Measurements from ENCODE around the gene GDPD5. TPM values are rescaled to one million over a fixed set of nuclear protein-coding genes. Genes with fewer than 3 reads are reported as not detected.
A peak's percentile ranks its signal among the peaks of the same experiment; 100 is the strongest.

The GDPD5 gene
- total RNA-seq, 2 experiments from 2014 or later = 26.5 to 32.0 TPM

DNA sequence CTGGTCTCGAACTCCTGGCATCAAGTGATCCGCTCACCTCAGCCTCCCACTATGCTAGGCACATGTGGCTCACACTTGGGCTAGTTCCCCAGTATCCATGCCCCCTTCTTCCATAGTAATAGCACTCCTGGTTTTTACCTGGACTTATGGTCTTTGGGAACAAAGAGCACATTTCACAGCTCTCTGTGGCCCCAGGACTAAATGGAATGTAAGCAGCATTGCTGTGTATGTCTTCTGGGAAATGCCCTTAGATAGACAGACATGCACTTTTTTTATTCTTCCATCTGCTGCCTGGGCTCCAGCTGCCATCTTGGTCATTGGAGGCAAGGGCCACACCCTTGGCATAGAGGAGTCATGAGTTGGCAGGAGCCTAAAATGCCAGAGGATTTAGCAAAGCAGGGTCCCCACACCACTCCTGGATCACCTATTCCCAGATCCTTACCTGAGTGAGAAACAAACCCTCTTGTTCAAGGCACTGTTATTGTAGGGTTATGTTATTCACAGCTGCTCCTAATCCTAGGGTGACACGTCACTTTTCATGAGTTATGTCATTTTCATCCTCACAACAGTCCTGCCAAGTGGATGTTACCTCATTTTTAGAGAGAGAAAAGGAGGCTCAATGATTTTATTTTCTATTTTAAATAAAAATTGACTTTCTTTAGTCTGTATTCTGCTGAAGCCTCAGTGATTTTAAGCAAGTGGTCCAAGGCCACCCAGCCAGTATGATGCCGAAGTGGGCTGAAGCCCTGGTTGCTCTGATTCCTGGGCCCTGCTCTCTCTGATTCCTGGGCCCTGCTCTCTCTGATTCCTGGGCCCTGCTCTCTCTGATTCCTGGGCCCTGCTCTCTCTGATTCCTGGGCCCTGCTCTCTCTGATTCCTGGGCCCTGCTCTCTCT, 15.7 kb upstream of the GDPD5 start:
- POLR2A ChIA-PET = no interaction called here
- Mint-ChIP-seq H3K27me3 (peaks cover 1% of the 10 kb centered on the region), H3K9me3 (no peaks in the 10 kb centered on the region), H3K4me1 (ENCODE audit: low read depth) (peaks cover 22% of the 10 kb centered on the region), H3K27ac (no peak overlapping the region), H3K4me3 (no peak overlapping the region), H3K36me3 (no peaks in the 10 kb centered on the region)
- CTCF ChIA-PET = no interaction called here
- no peak for DNase-seq
- intact Hi-C loops (cut with micrococcal nuclease) = no loop called here

GRCh38 chr11:75539459-75540334, 14.0 kb upstream of the GDPD5 start:
- ChIA-PET POLR2A (no interaction called here), CTCF (interaction anchor here (1.9 kb wide), 1 partner anchor 95 kb away, joined by 7 read pairs; no protein-coding TSS in a partner anchor)
- no peak overlapping the region for H3K4me3 Mint-ChIP-seq
- intact Hi-C loops (cut with micrococcal nuclease) = no loop called here
- H3K9me3 Mint-ChIP-seq = no peaks in the 10 kb centered on the region
- no peaks in the 10 kb centered on the region for H3K36me3 Mint-ChIP-seq
- no peak overlapping the region for H3K27ac Mint-ChIP-seq
- H3K27me3 Mint-ChIP-seq = peaks cover 1% of the 10 kb centered on the region
- H3K4me1 Mint-ChIP-seq (ENCODE audit: low read depth) = peaks cover 28% of the 10 kb centered on the region
- no peak for DNase-seq

DNA sequence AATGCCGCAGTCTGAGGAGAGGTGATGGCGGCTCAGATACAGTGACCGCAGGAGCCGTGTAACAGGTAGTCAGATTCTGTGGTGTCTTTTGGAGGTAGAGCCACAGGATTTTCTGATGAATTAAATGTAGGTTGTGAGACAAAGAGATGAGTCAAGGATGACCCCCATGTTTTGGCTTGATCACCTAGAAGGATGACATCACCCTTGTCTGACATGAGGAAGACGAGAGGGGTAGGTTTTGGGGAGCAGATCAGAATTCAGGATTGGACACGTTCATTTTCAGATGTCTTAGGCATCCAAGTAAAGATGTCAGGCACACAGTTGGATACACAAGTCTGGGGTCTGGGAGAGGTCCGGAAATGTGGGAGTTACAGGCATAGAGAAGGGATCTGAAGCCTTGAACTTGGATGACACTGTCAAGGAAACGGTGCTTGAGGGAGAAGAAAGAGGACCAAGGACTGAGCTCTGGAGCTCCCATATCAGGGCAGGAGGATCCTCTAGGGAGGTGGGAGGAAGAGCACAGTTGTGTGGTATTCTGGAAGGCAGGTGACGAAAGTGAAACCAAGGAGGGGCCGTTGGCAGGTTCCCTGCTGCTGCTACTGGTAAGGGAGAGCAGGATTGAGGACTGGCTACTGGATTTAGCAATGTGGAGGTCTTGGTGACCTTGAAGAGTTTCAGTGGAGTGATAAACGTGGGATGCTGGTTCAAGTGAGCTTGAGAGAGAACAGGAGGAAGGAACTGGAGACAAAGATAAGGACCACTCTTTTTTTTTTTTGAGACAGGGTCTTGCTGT, 12.6 kb upstream of the GDPD5 start:
- Mint-ChIP-seq H3K4me3 (no peak overlapping the region), H3K4me1 (ENCODE audit: low read depth) (peaks cover 37% of the 10 kb centered on the region), H3K27ac (peak overlapping the region; percentile 3), H3K36me3 (no peaks in the 10 kb centered on the region), H3K9me3 (no peaks in the 10 kb centered on the region), H3K27me3 (peaks cover 1% of the 10 kb centered on the region)
- CTCF ChIA-PET = interaction anchor here (0.6 to 2.5 kb wide), 3 partner anchors 93 to 259 kb away, joined by 4 to 13 read pairs (median 7); no protein-coding TSS in a partner anchor
- no peak for DNase-seq
- POLR2A ChIA-PET = no interaction called here
- intact Hi-C loops (cut with micrococcal nuclease) = no loop called here

DNA sequence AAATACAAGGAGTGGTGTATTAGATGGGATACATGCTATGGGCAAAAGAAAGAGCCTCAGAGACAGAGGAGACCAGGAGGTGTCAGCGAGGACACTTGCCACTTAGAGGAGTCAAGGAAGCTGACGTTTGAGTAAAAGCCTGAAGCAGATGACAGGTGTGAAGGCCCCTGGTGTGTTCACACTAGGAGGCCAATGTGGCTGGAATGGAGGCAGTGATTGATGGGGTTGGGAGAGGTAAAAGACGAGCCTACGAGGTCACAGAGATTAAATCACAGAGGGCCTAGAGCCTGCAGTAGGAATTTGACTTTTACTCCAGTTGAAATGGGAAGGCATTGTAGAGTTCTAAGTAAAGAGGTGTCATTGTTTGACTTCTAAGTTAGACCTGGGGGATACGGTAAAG, 12.0 kb upstream of the GDPD5 start:
- ChIA-PET CTCF (interaction anchor here (1.2 to 2.5 kb wide), 6 partner anchors 17 to 258 kb away, joined by 3 to 13 read pairs (median 6); no protein-coding TSS in a partner anchor), POLR2A (interaction anchor here (1.2 kb wide), 1 partner anchor 13 kb away, joined by 3 read pairs; the partner anchor contains the start of gene GDPD5)
- H3K4me1 Mint-ChIP-seq (ENCODE audit: low read depth) = peaks cover 37% of the 10 kb centered on the region
- peaks cover 1% of the 10 kb centered on the region for H3K27me3 Mint-ChIP-seq
- no peaks in the 10 kb centered on the region for H3K9me3 Mint-ChIP-seq
- DNase-seq = no peak
- H3K4me3 Mint-ChIP-seq = no peak overlapping the region
- no peaks in the 10 kb centered on the region for H3K36me3 Mint-ChIP-seq
- intact Hi-C loops (cut with micrococcal nuclease) = no loop called here
- H3K27ac Mint-ChIP-seq = no peak overlapping the region

DNA sequence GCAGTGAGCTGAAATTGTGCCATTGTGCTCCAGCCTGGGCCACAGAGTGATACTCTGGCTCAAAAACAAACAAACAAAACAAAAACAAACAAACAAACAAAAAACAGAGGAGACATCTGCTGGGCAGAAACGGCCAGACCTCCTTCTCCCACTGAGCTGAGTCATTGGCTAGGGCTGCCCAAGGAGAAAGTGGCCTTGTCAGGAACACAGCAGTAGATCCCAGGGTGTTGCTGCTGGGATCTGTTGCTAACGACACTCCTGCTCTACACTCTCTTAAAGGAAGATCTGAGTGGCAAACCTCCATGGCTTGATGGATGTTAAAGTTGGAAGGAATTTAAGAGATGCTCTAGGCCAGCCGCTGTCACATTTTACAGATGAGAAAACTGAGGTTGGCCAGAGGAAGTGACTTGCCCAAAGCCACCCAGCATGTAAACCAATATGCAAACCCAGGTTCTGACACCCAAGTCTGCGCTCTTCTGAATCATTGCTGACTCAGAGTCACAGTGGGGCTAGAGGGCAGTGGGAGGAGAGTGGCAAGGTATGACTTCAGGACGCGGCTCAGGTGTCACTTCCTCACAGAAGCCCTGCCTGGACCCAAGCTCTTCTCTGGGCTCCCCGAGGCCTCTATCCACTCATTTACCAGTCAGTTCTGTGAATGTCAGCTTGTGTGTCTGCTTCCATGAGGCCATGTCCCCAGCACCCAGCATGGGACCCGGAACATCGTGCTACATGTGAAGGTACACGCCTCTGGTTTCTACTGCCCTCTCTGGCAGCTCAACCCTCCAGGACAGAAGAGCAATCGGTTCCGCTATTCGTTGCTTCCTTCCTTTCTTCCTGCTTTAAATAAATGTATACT, 11.3 kb upstream of the GDPD5 start:
- Mint-ChIP-seq H3K27ac (peak overlapping the region; percentile 1), H3K9me3 (no peaks in the 10 kb centered on the region), H3K4me1 (ENCODE audit: low read depth) (peaks cover 42% of the 10 kb centered on the region), H3K36me3 (no peaks in the 10 kb centered on the region), H3K27me3 (peaks cover 1% of the 10 kb centered on the region), H3K4me3 (no peak overlapping the region)
- CTCF ChIA-PET = interaction anchor here (1.2 to 2.5 kb wide), 5 partner anchors 16 to 257 kb away, joined by 3 to 13 read pairs (median 4); no protein-coding TSS in a partner anchor
- intact Hi-C loops (cut with micrococcal nuclease) = no loop called here
- DNase-seq = peak; percentile 81
- POLR2A ChIA-PET = interaction anchor here (0.7 to 1.2 kb wide), 2 partner anchors 12 to 29 kb away, joined by 3 read pairs; partner anchors contain the start of gene GDPD5

DNA sequence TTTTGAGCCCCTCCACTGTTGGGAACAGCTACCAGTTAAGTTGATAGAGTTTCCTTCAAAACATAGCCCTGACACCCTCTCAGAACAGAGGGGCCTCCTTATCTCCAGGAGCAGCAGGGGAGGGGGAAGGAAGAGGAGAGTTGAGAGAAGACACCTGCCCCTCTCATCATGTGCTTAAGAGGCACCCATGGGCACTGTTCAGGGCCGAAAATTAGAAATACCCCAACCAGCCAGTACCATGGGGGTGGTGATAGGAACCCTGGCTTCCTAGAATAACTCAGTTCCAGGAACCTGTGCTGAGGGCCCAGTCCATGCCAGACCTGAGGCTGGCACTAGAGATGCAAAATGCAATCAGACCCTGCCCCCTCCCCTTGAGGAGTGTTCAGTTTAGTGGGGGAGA, 9.3 kb upstream of the GDPD5 start:
- intact Hi-C loops (cut with micrococcal nuclease) = no loop called here
- Mint-ChIP-seq H3K27me3 (peaks cover 1% of the 10 kb centered on the region), H3K27ac (no peak overlapping the region), H3K4me1 (ENCODE audit: low read depth) (peaks cover 49% of the 10 kb centered on the region), H3K9me3 (no peaks in the 10 kb centered on the region), H3K4me3 (no peak overlapping the region), H3K36me3 (no peaks in the 10 kb centered on the region)
- POLR2A ChIA-PET = interaction anchor here (0.9 kb wide), 1 partner anchor 20 kb away, joined by 3 read pairs; no protein-coding TSS in a partner anchor
- CTCF ChIA-PET = interaction anchor here (1.1 to 8.5 kb wide), 5 partner anchors 9 to 146 kb away, joined by 3 to 171 read pairs (median 7); partner anchors contain the start of gene GDPD5
- no peak for DNase-seq

- Mint-ChIP-seq H3K27me3 (peaks cover 1% of the 10 kb centered on the region), H3K36me3 (no peaks in the 10 kb centered on the region), H3K27ac (no peak overlapping the region), H3K4me3 (no peak overlapping the region), H3K4me1 (ENCODE audit: low read depth) (peaks cover 49% of the 10 kb centered on the region), H3K9me3 (no peaks in the 10 kb centered on the region)
- intact Hi-C loops (cut with micrococcal nuclease) = loop anchor here (5.0 kb wide), 1 partner anchor 252 kb away; no protein-coding TSS in a partner anchor
- DNase-seq = peak; percentile 43
- ChIA-PET POLR2A (interaction anchor here (0.9 kb wide), 1 partner anchor 19 kb away, joined by 3 read pairs; no protein-coding TSS in a partner anchor), CTCF (interaction anchor here (0.6 to 8.5 kb wide), 9 partner anchors 9 to 207 kb away, joined by 3 to 171 read pairs (median 6); partner anchors contain the start of gene GDPD5)
Observed at GRCh38 chr11:75534259-75535069, 8.7 kb upstream of the GDPD5 start.

DNA sequence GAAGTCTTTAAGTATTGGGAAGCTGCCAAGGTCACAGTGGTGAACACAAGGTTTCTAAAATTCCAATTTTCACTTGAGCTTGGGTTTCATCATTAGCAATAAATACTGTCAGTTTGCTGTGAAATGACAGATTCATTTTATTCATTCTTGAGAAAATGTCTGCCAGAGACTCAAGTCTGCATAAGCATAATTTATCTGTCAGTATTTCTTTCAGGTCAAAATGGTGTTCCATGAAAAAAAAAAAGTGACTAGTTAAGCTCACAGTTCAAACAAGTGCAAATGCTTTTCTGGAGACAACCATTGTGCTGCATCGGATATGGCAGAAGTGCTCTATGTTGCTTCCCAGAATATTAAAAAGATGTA, 8.1 kb upstream of the GDPD5 start:
- Mint-ChIP-seq H3K27me3 (peaks cover 1% of the 10 kb centered on the region), H3K4me1 (ENCODE audit: low read depth) (peaks cover 49% of the 10 kb centered on the region), H3K36me3 (no peaks in the 10 kb centered on the region), H3K9me3 (no peaks in the 10 kb centered on the region), H3K27ac (no peak overlapping the region), H3K4me3 (no peak overlapping the region)
- DNase-seq = no peak
- ChIA-PET CTCF (interaction anchor here (0.6 to 8.5 kb wide), 11 partner anchors 9 to 254 kb away, joined by 3 to 171 read pairs (median 6); partner anchors contain the start of gene GDPD5), POLR2A (no interaction called here)
- intact Hi-C loops (cut with micrococcal nuclease) = loop anchor here (5.0 kb wide), 1 partner anchor 252 kb away; no protein-coding TSS in a partner anchor

DNA sequence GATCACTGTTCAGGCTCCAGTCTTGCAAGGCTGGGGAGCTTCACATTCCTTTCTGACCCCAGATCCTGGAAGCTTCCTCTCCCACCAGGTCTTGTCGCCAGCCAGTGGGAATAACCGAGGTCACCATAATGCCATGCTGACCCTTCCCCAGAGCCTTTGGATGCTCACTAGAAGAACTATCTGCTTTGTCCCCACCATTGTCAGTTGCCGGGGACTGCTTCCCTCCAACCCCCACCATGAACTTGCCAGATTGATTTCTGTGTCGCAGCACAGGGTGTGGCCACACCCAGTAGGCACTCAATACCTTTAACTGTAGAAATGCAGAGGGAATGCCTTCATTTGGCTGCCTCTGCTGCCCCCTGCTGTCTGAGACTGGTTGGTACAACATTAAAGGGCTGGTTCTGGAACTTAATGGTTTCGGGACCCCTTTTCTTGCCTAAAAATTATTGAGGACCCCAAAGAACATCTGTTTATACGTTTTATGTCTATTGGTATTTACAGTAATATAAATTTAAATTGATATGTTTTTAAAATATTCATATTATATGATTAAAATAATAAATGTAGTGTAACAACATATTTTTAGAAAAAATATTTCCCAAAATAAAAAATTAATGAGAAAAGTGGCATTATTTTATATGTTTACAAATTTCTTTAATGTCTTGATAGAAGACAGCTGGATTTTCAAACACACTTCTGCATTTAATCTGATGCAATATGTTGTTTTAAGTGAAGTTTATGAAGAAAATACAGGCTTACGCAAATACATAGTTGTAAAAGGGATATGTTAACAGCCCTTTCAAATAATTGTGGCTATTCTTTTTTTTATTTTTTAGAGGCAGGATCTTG, 6.7 kb upstream of the GDPD5 start:
- ChIA-PET POLR2A (interaction anchor here (0.9 kb wide), 1 partner anchor 10 kb away, joined by 3 read pairs; no protein-coding TSS in a partner anchor), CTCF (interaction anchor here (0.6 to 8.5 kb wide), 33 partner anchors 9 to 340 kb away, joined by 3 to 171 read pairs (median 3); partner anchors contain the start of genes KLHL35 and RPS3)
- DNase-seq = peak; percentile 89
- Mint-ChIP-seq H3K4me3 (no peak overlapping the region), H3K27me3 (no peaks in the 10 kb centered on the region), H3K4me1 (ENCODE audit: low read depth) (peaks cover 37% of the 10 kb centered on the region), H3K36me3 (no peaks in the 10 kb centered on the region), H3K27ac (peak overlapping the region; percentile 39), H3K9me3 (no peaks in the 10 kb centered on the region)
- intact Hi-C loops (cut with micrococcal nuclease) = loop anchor here (1.0 to 5.0 kb wide), 3 partner anchors 87 to 250 kb away; no protein-coding TSS in a partner anchor
